ENCODE results near the gene ROR2.
A peak's percentile ranks its signal among the peaks of the same experiment; 100 is the strongest.

ROR2 gene

GRCh38 chr9:91778031-91778430, 172.0 kb downstream of the ROR2 start:
- no peak for TF ChIP-seq CTCF (IDR thresholded peaks at IDR 0.05)

GRCh38 chr9:91777292-91777830, 172.7 kb downstream of the ROR2 start:
- TF ChIP-seq CTCF (IDR thresholded peaks at IDR 0.05): no peak

- TF ChIP-seq CTCF (IDR thresholded peaks at IDR 0.05): no peak
Measured at GRCh38 chr9:91776409-91777291, 173.4 kb downstream of the ROR2 start.

GRCh38 chr9:91775708-91776028, 174.4 kb downstream of the ROR2 start:
- peak; percentile 3; the same call in 1 of the 2 replicates for TF ChIP-seq CTCF (IDR thresholded peaks at IDR 0.05)

- TF ChIP-seq CTCF (IDR thresholded peaks at IDR 0.05): peak; percentile 84
Measured at GRCh38 chr9:91775011-91775707, 174.9 kb downstream of the ROR2 start.

GRCh38 chr9:91773156-91773555, 176.9 kb downstream of the ROR2 start:
- no peak for TF ChIP-seq CTCF (IDR thresholded peaks at IDR 0.05)

GRCh38 chr9:91771864-91772263, 178.2 kb downstream of the ROR2 start:
- TF ChIP-seq CTCF (IDR thresholded peaks at IDR 0.05): no peak
